ENCODE measurements around the gene BTBD16. TPM values are rescaled to one million over a fixed set of nuclear protein-coding genes. Genes with fewer than 3 reads are reported as not detected.

The BTBD16 gene
- not detected in 2 replicates for total RNA-seq

GRCh38 chr10:122271076-122271475 is at the start of gene BTBD16:
Gene BTBD16 (plus strand): TSS chr10:122271296. CDS start chr10:122275082, 3,786 bp downstream.

GRCh38 chr10:122374237-122374858 is 103.3 kb downstream of the BTBD16 start, which contains the start of gene PLEKHA1:
Gene PLEKHA1 (plus strand): TSS chr10:122374708. CDS start chr10:122393201, 18,493 bp downstream.

Small RNA genes lying within 50 kb of the gene (small RNA-seq; reads per million reads assigned to genes)
- gene RNU6-728P = not detected

Other genes starting within 250 kb of the BTBD16 start
- 21.3 and 26.9 TPM in 2 replicates for gene PLEKHA1, start 103.4 kb downstream of the BTBD16 start, total RNA-seq
- not detected in 2 replicates for gene ARMS2, start 183.4 kb downstream of the BTBD16 start, total RNA-seq
- gene HTRA1, start 190.3 kb downstream of the BTBD16 start, total RNA-seq = 389 and 428 TPM in 2 replicates